PC-9 (cell line): ENCODE data around the gene CRYL1. TPM values are rescaled to one million over a fixed set of nuclear protein-coding genes. Genes with fewer than 3 reads are reported as not detected.

Experiments
- BruUV-seq: library from RNA; stranded (reverse); fragments of 400-500 nt; replicated peaks from 2 replicates; lab custom pipeline; 2021; lab: Mats Ljungman, UMichigan
- CTCF ChIA-PET: fragments of 300-600 bp; sonication (Branson Sonifier 250); formaldehyde crosslinking; loops from one replicate; lab custom pipeline; 2022; ENCODE audit warnings: antibody characterized with exemption; lab: Charles Lee
- POLR2A ChIA-PET: fragments of 300-600 bp; sonication (Branson Sonifier 250); formaldehyde crosslinking; loops from one replicate; lab custom pipeline; 2022; ENCODE audit warnings: antibody characterized with exemption; ENCODE audit not compliant: unreplicated experiment; lab: Charles Lee
- DNase-seq, 2 experiments: peaks; one replicate each; pipeline versions ENCODE4 v3.0.0 to v3.0.0-alpha.2; 2015 to 2022; ENCODE audit warnings: mixed read lengths in 1 of 2
- H2AFZ ChIP-seq: fragments of 200-600 bp; sonication (generic); 2 replicates; pipeline ENCODE4 v1.8.1; 2017; ENCODE audit warnings: antibody characterized with exemption
- H3F3A ChIP-seq: fragments of 200-600 bp; sonication (generic); 2 replicates; pipeline ENCODE4 v1.8.1; 2017; ENCODE audit warnings: antibody characterized with exemption, mild to moderate bottlenecking, low read depth; ENCODE audit not compliant: insufficient read depth
- H3K27ac ChIP-seq: fragments of 200-600 bp; sonication (generic); 2 replicates; pipeline ENCODE4 v1.6.1; 2016; ENCODE audit warnings: mixed run types
- H3K27me3 ChIP-seq: fragments of 200-600 bp; sonication (generic); 2 replicates; pipeline ENCODE4 v1.6.1; 2016; ENCODE audit warnings: low read depth, mixed run types; ENCODE audit not compliant: insufficient read depth
- H3K36me3 ChIP-seq: fragments of 200-600 bp; sonication (generic); 2 replicates; pipeline ENCODE4 v1.6.1; 2016; ENCODE audit warnings: low read depth, mixed run types
- H3K4me1 ChIP-seq: fragments of 200-600 bp; sonication (generic); replicated peaks from 2 replicates; pipeline ENCODE4 v1.6.1; 2016; ENCODE audit warnings: mixed run types; ENCODE audit not compliant: insufficient read depth
- H3K4me2 ChIP-seq: fragments of 200-600 bp; sonication (generic); 2 replicates; pipeline ENCODE4 v1.6.1; 2017; ENCODE audit warnings: mixed run types
- H3K4me3 ChIP-seq: fragments of 200-600 bp; sonication (generic); 2 replicates; pipeline ENCODE4 v1.6.1; 2016; ENCODE audit warnings: mixed run types
- H3K79me2 ChIP-seq: fragments of 200-600 bp; sonication (generic); 2 replicates; pipeline ENCODE4 v1.6.1; 2017; ENCODE audit warnings: low read depth, mixed run types
- H3K9me2 ChIP-seq: fragments of 200-600 bp; sonication (generic); 2 replicates; pipeline ENCODE4 v1.8.1; 2017; ENCODE audit warnings: mild to moderate bottlenecking; ENCODE audit not compliant: insufficient read depth
- H3K9me3 ChIP-seq: fragments of 200-600 bp; sonication (generic); 2 replicates; pipeline ENCODE4 v1.8.1; 2016; ENCODE audit warnings: low read depth; ENCODE audit not compliant: insufficient read depth
- H4K20me1 ChIP-seq: fragments of 200-600 bp; sonication (generic); 2 replicates; pipeline ENCODE4 v1.8.1; 2017; ENCODE audit not compliant: insufficient read depth
- EZH2 ChIP-seq: fragments of 200-600 bp; sonication (generic); IDR thresholded peaks from 2 replicates; pipeline ENCODE4 v1.8.0; 2017; ENCODE audit warnings: antibody characterized with exemption, low read depth
- intact Hi-C: fragments of 100-400 bp; cut with micrococcal nuclease; formaldehyde crosslinking; loops from one replicate; pipeline ENCODE4 v1.10.0; 2022; ENCODE audit not compliant: unreplicated experiment
- total RNA-seq: library from RNA; stranded (reverse); gene quantifications from 2 replicates; pipeline ENCODE4 v1.2.3, GENCODE V29; 2021
- TF ChIP-seq, protein P1 (sequence below): fragments of 200-600 bp; sonication (generic); conservative IDR thresholded peaks from 2 replicates; pipeline ENCODE4 v1.6.1; 2017; ENCODE audit warnings: mixed run types, antibody characterized with exemption, mild to moderate bottlenecking, moderate library complexity

The CRYL1 gene
- total RNA-seq, 1 experiment from 2014 or later, result 8.7 TPM

DNA sequence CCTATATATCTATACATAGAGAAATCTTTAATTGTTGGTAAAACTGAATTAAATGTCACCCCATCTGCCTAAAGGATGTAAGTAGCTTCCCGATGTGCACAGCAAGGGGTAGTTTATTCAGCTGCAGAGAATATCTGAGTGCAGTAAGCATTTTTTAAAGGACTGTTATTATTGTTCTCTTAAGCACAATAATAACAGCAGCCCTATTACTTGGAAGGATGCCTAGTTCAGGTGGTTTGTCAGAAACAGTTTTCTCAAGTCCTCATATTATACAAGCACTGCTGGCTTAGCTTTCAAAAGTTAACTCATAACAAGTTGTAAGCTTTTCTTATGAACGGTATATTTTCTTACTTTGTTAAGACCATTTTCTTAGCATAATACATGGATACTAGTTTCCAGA, 142.6 kb downstream of the CRYL1 start:
- CTCF ChIA-PET, result no interaction called here
- H3K27ac ChIP-seq, result no peak overlapping the region
- no peaks in the 10 kb centered on the region for H4K20me1 ChIP-seq
- intact Hi-C loops, result no loop called here
- no peak for TF ChIP-seq EZH2
- TF ChIP-seq, protein P1, sequence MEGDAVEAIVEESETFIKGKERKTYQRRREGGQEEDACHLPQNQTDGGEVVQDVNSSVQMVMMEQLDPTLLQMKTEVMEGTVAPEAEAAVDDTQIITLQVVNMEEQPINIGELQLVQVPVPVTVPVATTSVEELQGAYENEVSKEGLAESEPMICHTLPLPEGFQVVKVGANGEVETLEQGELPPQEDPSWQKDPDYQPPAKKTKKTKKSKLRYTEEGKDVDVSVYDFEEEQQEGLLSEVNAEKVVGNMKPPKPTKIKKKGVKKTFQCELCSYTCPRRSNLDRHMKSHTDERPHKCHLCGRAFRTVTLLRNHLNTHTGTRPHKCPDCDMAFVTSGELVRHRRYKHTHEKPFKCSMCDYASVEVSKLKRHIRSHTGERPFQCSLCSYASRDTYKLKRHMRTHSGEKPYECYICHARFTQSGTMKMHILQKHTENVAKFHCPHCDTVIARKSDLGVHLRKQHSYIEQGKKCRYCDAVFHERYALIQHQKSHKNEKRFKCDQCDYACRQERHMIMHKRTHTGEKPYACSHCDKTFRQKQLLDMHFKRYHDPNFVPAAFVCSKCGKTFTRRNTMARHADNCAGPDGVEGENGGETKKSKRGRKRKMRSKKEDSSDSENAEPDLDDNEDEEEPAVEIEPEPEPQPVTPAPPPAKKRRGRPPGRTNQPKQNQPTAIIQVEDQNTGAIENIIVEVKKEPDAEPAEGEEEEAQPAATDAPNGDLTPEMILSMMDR, result no peak
- no peak overlapping the region for H3K4me3 ChIP-seq
- H2AFZ ChIP-seq, result no peak overlapping the region
- BruUV-seq, result no TSS peak
- peaks cover 11% of the 10 kb centered on the region; the same call in 1 of the 2 replicates for H3F3A ChIP-seq
- H3K36me3 ChIP-seq, result no peaks in the 10 kb centered on the region
- peaks cover 12% of the 10 kb centered on the region for H3K4me1 ChIP-seq
- POLR2A ChIA-PET, result no interaction called here
- peaks cover 7% of the 10 kb centered on the region; the same call in 1 of the 2 replicates for H3K9me3 ChIP-seq
- H3K27me3 ChIP-seq, result no peaks in the 10 kb centered on the region
- no peak for DNase-seq
- no peak overlapping the region for H3K4me2 ChIP-seq
- no peaks in the 10 kb centered on the region for H3K79me2 ChIP-seq
- no peaks in the 10 kb centered on the region for H3K9me2 ChIP-seq

DNA sequence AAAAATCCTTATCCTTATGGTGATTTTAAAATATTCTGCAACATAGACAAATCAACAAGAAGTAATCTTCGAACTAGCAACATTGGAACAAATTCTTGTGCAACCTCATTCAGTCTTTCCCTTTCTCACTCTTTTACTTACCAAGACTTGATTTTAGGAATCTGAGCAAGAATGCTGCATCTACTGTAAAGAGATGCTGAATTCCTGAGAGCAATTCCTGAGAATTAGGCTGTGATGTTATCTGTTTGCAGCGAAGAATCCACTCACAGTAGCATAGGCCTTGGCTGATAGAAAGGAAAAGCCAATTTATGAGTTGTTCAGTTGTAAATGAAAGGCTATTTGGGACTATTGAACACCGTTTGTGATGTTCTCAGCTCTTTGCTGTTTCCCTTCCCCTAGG, 144.3 kb downstream of the CRYL1 start:
- Histone ChIP-seq H3K4me3 (no peak overlapping the region), H3K27ac (no peak overlapping the region), H3K4me2 (no peak overlapping the region), H3K79me2 (no peaks in the 10 kb centered on the region), H3F3A (no peaks in the 10 kb centered on the region), H3K27me3 (no peaks in the 10 kb centered on the region), H3K9me2 (no peaks in the 10 kb centered on the region), H3K9me3 (peaks cover 3% of the 10 kb centered on the region; the same call in 1 of the 2 replicates), H2AFZ (no peak overlapping the region), H4K20me1 (no peaks in the 10 kb centered on the region), H3K4me1 (no peaks in the 10 kb centered on the region), H3K36me3 (no peaks in the 10 kb centered on the region)
- TF ChIP-seq, protein P1, result no peak
- no peak for TF ChIP-seq EZH2
- ChIA-PET POLR2A (no interaction called here), CTCF (no interaction called here)
- intact Hi-C loops, result no loop called here
- DNase-seq, result no peak
- BruUV-seq, result no TSS peak

DNA sequence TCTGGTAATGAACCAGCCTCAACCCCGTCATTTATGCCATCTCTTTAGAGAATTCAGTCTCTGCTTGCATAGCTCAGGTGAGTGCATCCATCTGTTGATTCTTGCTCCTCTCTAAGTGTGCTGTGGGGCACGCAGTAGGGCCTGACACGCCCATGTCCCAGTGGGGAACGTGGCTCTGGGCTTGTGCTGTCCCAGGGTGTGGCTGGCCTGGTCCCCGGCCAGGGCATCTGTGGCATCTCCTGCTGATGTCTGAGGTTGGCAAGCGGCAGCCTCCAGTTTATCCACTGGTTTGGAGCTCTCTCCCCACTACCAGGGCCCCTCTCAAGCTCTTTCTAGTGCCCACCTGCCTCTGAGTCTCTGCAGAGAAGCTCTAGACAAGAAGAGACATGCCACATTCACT, 146.9 kb downstream of the CRYL1 start:
- H3K27me3 ChIP-seq, result no peaks in the 10 kb centered on the region
- DNase-seq, result no peak
- no peaks in the 10 kb centered on the region for H3K9me3 ChIP-seq
- no peaks in the 10 kb centered on the region for H4K20me1 ChIP-seq
- no TSS peak for BruUV-seq
- no peak overlapping the region for H3K4me2 ChIP-seq
- H3K4me3 ChIP-seq, result no peak overlapping the region
- intact Hi-C loops, result no loop called here
- ChIA-PET POLR2A (no interaction called here), CTCF (no interaction called here)
- H2AFZ ChIP-seq, result no peak overlapping the region
- TF ChIP-seq, protein P1, result no peak
- TF ChIP-seq EZH2, result no peak
- no peaks in the 10 kb centered on the region for H3K36me3 ChIP-seq
- H3K27ac ChIP-seq, result no peak overlapping the region
- no peaks in the 10 kb centered on the region for H3F3A ChIP-seq
- H3K9me2 ChIP-seq, result no peaks in the 10 kb centered on the region
- H3K79me2 ChIP-seq, result no peaks in the 10 kb centered on the region
- H3K4me1 ChIP-seq, result no peaks in the 10 kb centered on the region
